Endodermal cell (in vitro differentiated cells): Measurements from ENCODE around the gene TUBGCP6. TPM values are rescaled to one million over a fixed set of nuclear protein-coding genes. Genes with fewer than 3 reads are reported as not detected.

Experiments
- DNase-seq: peaks from one replicate; pipeline ENCODE4 v3.0.0-alpha.2; 2017
- H3K27ac ChIP-seq: 2 replicates; pipeline ENCODE4 v1.5.1; 2013; ENCODE audit warnings: mild to moderate bottlenecking, low read depth, low read length, moderate library complexity
- H3K27me3 ChIP-seq: 2 replicates; pipeline ENCODE4 v1.6.1; 2013; ENCODE audit warnings: mild to moderate bottlenecking, low read length, moderate library complexity; ENCODE audit not compliant: insufficient read depth, control insufficient read depth, poor library complexity, severe bottlenecking
- H3K36me3 ChIP-seq: 2 replicates; pipeline ENCODE4 v1.7.0; 2013; ENCODE audit warnings: mild to moderate bottlenecking, low read length, moderate library complexity; ENCODE audit not compliant: control insufficient read depth, insufficient read depth
- H3K4me1 ChIP-seq: one replicate; pipeline ENCODE4 v1.7.0; 2013; ENCODE audit warnings: low read length; ENCODE audit not compliant: control insufficient read depth, insufficient read depth
- H3K4me3 ChIP-seq: 2 replicates; pipeline ENCODE4 v1.5.1; 2013; ENCODE audit warnings: mild to moderate bottlenecking, low read length, moderate library complexity
- H3K9ac ChIP-seq: 2 replicates; pipeline ENCODE4 v1.6.1; 2013; ENCODE audit warnings: mild to moderate bottlenecking, low read length, moderate library complexity; ENCODE audit not compliant: poor library complexity, severe bottlenecking; ENCODE audit errors: extremely low read depth
- H3K9me3 ChIP-seq: 2 replicates; pipeline ENCODE4 v1.6.1; 2013; ENCODE audit warnings: mild to moderate bottlenecking, low read length, moderate library complexity; ENCODE audit not compliant: control insufficient read depth
- H3K27ac Mint-ChIP-seq: 2 replicates; pipeline ENCODE4 v1.8.0; 2020; ENCODE audit warnings: mixed read lengths
- H3K27me3 Mint-ChIP-seq: 2 replicates; pipeline ENCODE4 v1.8.0; 2021; ENCODE audit warnings: mild to moderate bottlenecking, mixed read lengths; ENCODE audit not compliant: insufficient read depth
- H3K36me3 Mint-ChIP-seq: 2 replicates; pipeline ENCODE4 v1.8.0; 2020; ENCODE audit warnings: low read depth, mixed read lengths
- H3K4me1 Mint-ChIP-seq: 2 replicates; pipeline ENCODE4 v1.8.0; 2020; ENCODE audit warnings: mixed read lengths
- H3K4me3 Mint-ChIP-seq: 2 replicates; pipeline ENCODE4 v1.8.0; 2020; ENCODE audit warnings: mild to moderate bottlenecking, moderate library complexity, mixed read lengths
- H3K9me3 Mint-ChIP-seq: 2 replicates; pipeline ENCODE4 v1.8.0; 2020; ENCODE audit warnings: mild to moderate bottlenecking, mixed read lengths
- WGBS, 2 experiments: methylation state at CpG; one replicate each; pipeline versions ENCODE4 v1.1.5 to v1.1.7; 2013; ENCODE audit warnings: missing lambda C conversion rate in 2 of 2, mixed read lengths in 1 of 2; ENCODE audit not compliant: insufficient coverage in 1 of 2, insufficient read length in 1 of 2; 5-methylcytosine and 5-hydroxymethylcytosine counted together
- total RNA-seq, 2 donors: library from RNA; stranded (reverse); fragmentation: NEBNext Ultra II Directional in 1 of 2; extraction: Animal tissue kit (Norgen Biotek cat#: 25700) in 1 of 2; gene quantifications; 2 replicates in 1 of 2; 3 replicates in 1 of 2; pipeline ENCODE4 v1.2.1, GENCODE V29; 2021
- TF ChIP-seq, protein P1 (sequence below): fragments of 200-600 bp; sonication (generic); conservative IDR thresholded peaks from 2 replicates; pipeline ENCODE4 v1.5.0; 2021; ENCODE audit warnings: antibody characterized with exemption, mild to moderate bottlenecking

The TUBGCP6 gene
- total RNA-seq, 2 donors from 2014 or later, result 43.7 to 46.0 TPM

DNA sequence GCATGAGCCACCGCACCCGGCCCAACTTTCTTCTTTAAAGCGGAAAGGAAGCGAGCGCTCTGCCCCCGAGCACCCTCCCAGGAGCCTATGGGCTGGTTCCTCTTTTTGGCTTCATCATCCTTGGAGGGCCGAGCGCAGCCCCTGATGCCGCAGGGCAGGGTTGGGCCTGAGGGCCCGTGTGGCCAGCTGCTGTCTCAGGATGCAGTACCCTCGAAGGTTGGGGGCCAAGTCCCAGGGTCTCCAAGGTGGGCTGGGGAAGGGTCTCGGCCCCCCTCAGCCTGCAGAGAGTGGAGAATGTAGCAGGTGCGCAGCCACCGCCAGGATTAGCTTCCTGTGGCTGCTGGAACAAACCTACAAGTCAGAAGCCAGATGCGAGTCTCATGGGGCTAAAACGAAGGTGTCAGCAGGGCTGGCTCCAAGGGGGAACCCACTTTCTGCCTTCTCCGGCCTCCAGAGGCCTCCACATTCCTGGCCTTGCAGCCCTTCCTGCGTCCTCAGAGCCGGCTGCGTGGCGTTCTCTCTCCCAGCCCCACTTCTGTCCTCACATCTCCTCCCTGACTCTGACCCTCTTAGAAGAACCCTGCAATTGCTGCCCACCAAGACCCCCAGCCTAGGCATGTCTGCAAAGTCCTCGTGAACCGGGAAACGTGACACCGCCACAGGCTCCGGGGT, 71.4 kb downstream of the TUBGCP6 start:
- H3K4me3 ChIP-seq, result no peak overlapping the region
- 92 to 95% methylated on average over 23 to 26 of the region's 26 CpGs for WGBS, 2 experiments

DNA sequence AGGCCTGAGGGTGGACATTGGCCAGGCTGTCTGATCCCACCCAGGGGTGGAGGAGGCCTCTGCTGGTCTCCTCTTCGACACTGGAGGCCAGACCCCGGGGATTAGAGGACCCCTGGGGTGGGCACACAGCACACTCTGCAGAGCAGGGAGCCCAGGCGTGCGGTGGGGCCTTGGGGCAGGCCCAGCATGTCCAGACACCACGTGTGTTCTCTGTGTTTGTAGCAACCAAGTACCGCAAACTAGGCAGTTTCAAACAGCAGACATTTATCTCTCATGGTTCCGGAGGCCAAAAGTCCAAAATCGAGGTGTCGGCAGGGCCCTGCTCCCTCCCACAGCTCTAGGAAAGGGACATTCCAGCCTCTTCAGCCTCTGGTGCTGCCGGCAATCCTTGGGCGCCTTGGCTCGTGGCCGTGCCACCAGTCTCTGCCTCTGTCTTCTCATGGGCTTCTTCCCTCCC, 72.8 kb downstream of the TUBGCP6 start:
- 87 to 88% methylated on average over 11 to 13 of the region's 13 CpGs for WGBS, 2 experiments
- TF ChIP-seq, protein P1, sequence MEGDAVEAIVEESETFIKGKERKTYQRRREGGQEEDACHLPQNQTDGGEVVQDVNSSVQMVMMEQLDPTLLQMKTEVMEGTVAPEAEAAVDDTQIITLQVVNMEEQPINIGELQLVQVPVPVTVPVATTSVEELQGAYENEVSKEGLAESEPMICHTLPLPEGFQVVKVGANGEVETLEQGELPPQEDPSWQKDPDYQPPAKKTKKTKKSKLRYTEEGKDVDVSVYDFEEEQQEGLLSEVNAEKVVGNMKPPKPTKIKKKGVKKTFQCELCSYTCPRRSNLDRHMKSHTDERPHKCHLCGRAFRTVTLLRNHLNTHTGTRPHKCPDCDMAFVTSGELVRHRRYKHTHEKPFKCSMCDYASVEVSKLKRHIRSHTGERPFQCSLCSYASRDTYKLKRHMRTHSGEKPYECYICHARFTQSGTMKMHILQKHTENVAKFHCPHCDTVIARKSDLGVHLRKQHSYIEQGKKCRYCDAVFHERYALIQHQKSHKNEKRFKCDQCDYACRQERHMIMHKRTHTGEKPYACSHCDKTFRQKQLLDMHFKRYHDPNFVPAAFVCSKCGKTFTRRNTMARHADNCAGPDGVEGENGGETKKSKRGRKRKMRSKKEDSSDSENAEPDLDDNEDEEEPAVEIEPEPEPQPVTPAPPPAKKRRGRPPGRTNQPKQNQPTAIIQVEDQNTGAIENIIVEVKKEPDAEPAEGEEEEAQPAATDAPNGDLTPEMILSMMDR, result no peak
- H3K27ac ChIP-seq, result no peak overlapping the region

More for the DNA sequence above, 71.4 kb downstream of the TUBGCP6 start:
- Mint-ChIP-seq H3K4me1 (no peaks in the 10 kb centered on the region), H3K4me3 (no peak overlapping the region), H3K27ac (no peak overlapping the region), H3K9me3 (no peaks in the 10 kb centered on the region), H3K36me3 (peaks cover 6% of the 10 kb centered on the region), H3K27me3 (peaks cover 18% of the 10 kb centered on the region)
- H3K27ac ChIP-seq, result no peak overlapping the region
- TF ChIP-seq, protein P1, result no peak
- H3K27me3 ChIP-seq, result peaks cover 17% of the 10 kb centered on the region
- no peak for DNase-seq
- H3K9me3 ChIP-seq, result no peaks in the 10 kb centered on the region
- no peaks in the 10 kb centered on the region for H3K36me3 ChIP-seq
- H3K4me1 ChIP-seq, result no peaks in the 10 kb centered on the region
- H3K9ac ChIP-seq, result no peak overlapping the region

DNA sequence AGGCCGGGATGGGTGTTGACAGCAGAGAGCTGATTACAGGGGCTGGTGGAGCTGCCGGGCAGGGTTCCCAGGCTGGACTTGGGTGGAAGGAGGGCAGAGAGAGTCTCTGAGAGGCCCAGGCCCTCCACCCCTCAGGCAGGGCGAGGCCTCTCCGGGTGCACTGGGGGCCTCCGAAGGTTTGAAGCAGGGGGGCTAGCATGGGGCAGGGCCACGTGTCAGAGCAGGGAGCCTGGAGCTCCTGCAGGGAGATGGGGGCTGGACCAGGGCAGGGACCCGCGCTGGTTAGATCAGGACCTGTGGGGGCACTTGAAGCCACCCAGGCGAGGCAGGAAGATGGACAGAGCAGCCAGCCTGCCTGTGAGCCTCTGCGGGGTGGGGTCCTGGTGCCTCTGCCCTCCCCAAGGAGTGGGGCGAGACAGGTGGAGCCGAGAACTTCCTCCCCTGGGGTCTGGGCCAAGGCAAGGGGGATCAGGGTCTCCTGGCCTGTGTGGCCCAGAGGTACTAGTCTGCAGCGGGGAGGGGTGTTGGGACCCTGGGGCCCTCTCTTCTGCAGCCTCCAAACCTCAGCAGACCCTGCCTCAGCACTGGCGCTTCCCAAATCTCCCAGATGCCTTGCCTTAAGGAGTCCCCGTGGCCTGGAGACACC, 73.4 kb downstream of the TUBGCP6 start:
- TF ChIP-seq, protein P1, result no peak
- Histone ChIP-seq H3K4me3 (peak overlapping the region; percentile 69), H3K9ac (no peak overlapping the region), H3K27me3 (peaks cover 25% of the 10 kb centered on the region), H3K9me3 (no peaks in the 10 kb centered on the region), H3K4me1 (no peaks in the 10 kb centered on the region), H3K27ac (no peak overlapping the region), H3K36me3 (no peaks in the 10 kb centered on the region)
- H3K9me3 Mint-ChIP-seq, result peaks cover 3% of the 10 kb centered on the region
- H3K27ac Mint-ChIP-seq, result peak overlapping the region; percentile 52
- no peaks in the 10 kb centered on the region for H3K4me1 Mint-ChIP-seq
- H3K27me3 Mint-ChIP-seq, result peaks cover 34% of the 10 kb centered on the region
- peak overlapping the region; percentile 75 for H3K4me3 Mint-ChIP-seq
- H3K36me3 Mint-ChIP-seq, result no peaks in the 10 kb centered on the region
- no peak for DNase-seq
- 68 to 86% methylated on average over 9 to 15 of the region's 15 CpGs for WGBS, 2 experiments

More for the DNA sequence above, 72.8 kb downstream of the TUBGCP6 start:
- Mint-ChIP-seq H3K9me3 (no peaks in the 10 kb centered on the region), H3K4me1 (no peaks in the 10 kb centered on the region), H3K27me3 (peaks cover 32% of the 10 kb centered on the region), H3K27ac (no peak overlapping the region), H3K36me3 (peaks cover 1% of the 10 kb centered on the region), H3K4me3 (peak overlapping the region; percentile 75)
- Histone ChIP-seq H3K4me3 (no peak overlapping the region), H3K36me3 (no peaks in the 10 kb centered on the region), H3K9ac (no peak overlapping the region), H3K9me3 (no peaks in the 10 kb centered on the region), H3K27me3 (peaks cover 25% of the 10 kb centered on the region), H3K4me1 (no peaks in the 10 kb centered on the region)
- no peak for DNase-seq
